Osteoblast (primary cell): ENCODE measurements around the gene PLIN3. TPM values are rescaled to one million over a fixed set of nuclear protein-coding genes. Genes with fewer than 3 reads are reported as not detected.
A peak's percentile ranks its signal among the peaks of the same experiment; 100 is the strongest.
"Not testable (repeated sequence)": the region's sequence is repeated elsewhere in the genome, so short reads cannot be mapped to it uniquely, and the experiment has no call there.

ENCODE experiments used
- DNase-seq: peaks from one replicate; pipeline ENCODE4 v3.0.0; 2011; ENCODE audit warnings: low spot score, mixed read lengths; ENCODE audit not compliant: insufficient read length; ENCODE audit errors: missing footprints
- H2AFZ ChIP-seq: 2 replicates; pipeline ENCODE4 v1.6.0; 2011; ENCODE audit warnings: mild to moderate bottlenecking, low read length
- H3K27ac ChIP-seq: 2 replicates; pipeline ENCODE4 v1.5.1; 2011; ENCODE audit warnings: mild to moderate bottlenecking, low read depth, low read length, moderate library complexity
- H3K27me3 ChIP-seq: 2 replicates; pipeline ENCODE4 v1.6.0; 2012; ENCODE audit warnings: mild to moderate bottlenecking, control low read depth, inconsistent platforms, low read length, moderate library complexity; ENCODE audit not compliant: insufficient read depth
- H3K36me3 ChIP-seq: 2 replicates; pipeline ENCODE4 v1.5.1; 2011; ENCODE audit warnings: mild to moderate bottlenecking, low read length, control low read depth, moderate library complexity; ENCODE audit not compliant: insufficient read depth
- H3K4me1 ChIP-seq: 2 replicates; pipeline ENCODE4 v1.5.1; 2011; ENCODE audit warnings: mild to moderate bottlenecking, low read length, control low read depth, moderate library complexity; ENCODE audit not compliant: insufficient read depth
- H3K4me2 ChIP-seq: 2 replicates; pipeline ENCODE4 v1.6.0; 2011; ENCODE audit warnings: mild to moderate bottlenecking, low read length; ENCODE audit not compliant: insufficient read depth
- H3K4me3 ChIP-seq: fragments of 200-600 bp; sonication (generic); 3 replicates; pipeline ENCODE4 v1.5.1; 2012; ENCODE audit warnings: mild to moderate bottlenecking, low read length, inconsistent platforms; ENCODE audit not compliant: insufficient read depth
- H3K79me2 ChIP-seq: 2 replicates; pipeline ENCODE4 v1.6.0; 2012; ENCODE audit warnings: mild to moderate bottlenecking, low read length, control low read depth, inconsistent platforms; ENCODE audit not compliant: insufficient read depth
- H3K9me3 ChIP-seq: 2 replicates; pipeline ENCODE4 v1.5.1; 2011; ENCODE audit warnings: low read depth, low read length, control low read depth
- H4K20me1 ChIP-seq: 2 replicates; pipeline ENCODE4 v1.6.0; 2012; ENCODE audit warnings: mild to moderate bottlenecking, low read length, control low read depth; ENCODE audit not compliant: insufficient read depth
- CTCF ChIP-seq: IDR thresholded peaks from 2 replicates; pipeline ENCODE4 v1.5.1; 2011; ENCODE audit warnings: mild to moderate bottlenecking, low read depth, low read length, moderate library complexity; ENCODE audit errors: extremely low read depth
- total RNA-seq: library from RNA; depleted of rRNA; stranded (reverse); fragments of >200 nt; gene quantifications from 2 replicates; pipeline ENCODE4 v1.2.3, GENCODE V29; 2012

The PLIN3 gene
- total RNA-seq, 1 donor, result 260 TPM

GRCh38 chr19:4829001-4829712 is 38.3 kb downstream of the PLIN3 start:
- peak; percentile 42 for DNase-seq
- no peaks in the 10 kb centered on the region for H3K36me3 ChIP-seq
- no peak overlapping the region for H3K4me2 ChIP-seq
- peaks cover 10% of the 10 kb centered on the region for H3K4me1 ChIP-seq
- H2AFZ ChIP-seq, result no peak overlapping the region
- H3K27me3 ChIP-seq, result no peaks in the 10 kb centered on the region
- peaks cover 5% of the 10 kb centered on the region for H4K20me1 ChIP-seq
- H3K27ac ChIP-seq, result no peak overlapping the region
- peaks cover 55% of the 10 kb centered on the region for H3K79me2 ChIP-seq
- no peak overlapping the region for H3K4me3 ChIP-seq
- H3K9me3 ChIP-seq, result no peaks in the 10 kb centered on the region
- no peak for TF ChIP-seq CTCF

GRCh38 chr19:4823577-4823976 is 43.9 kb downstream of the PLIN3 start:
- no peaks in the 10 kb centered on the region for H3K9me3 ChIP-seq
- DNase-seq, result no peak
- no peaks in the 10 kb centered on the region for H3K4me1 ChIP-seq
- H3K4me3 ChIP-seq, result no peak overlapping the region
- no peak overlapping the region for H3K4me2 ChIP-seq
- TF ChIP-seq CTCF, result no peak
- no peak overlapping the region for H3K27ac ChIP-seq
- peaks cover 51% of the 10 kb centered on the region for H3K79me2 ChIP-seq
- no peaks in the 10 kb centered on the region for H3K27me3 ChIP-seq
- peaks cover 6% of the 10 kb centered on the region for H4K20me1 ChIP-seq
- H2AFZ ChIP-seq, result no peak overlapping the region
- no peaks in the 10 kb centered on the region for H3K36me3 ChIP-seq

GRCh38 chr19:4822354-4822753 is 45.1 kb downstream of the PLIN3 start:
- not testable (repeated sequence) for H3K9me3 ChIP-seq, DNase-seq

GRCh38 chr19:4821265-4821664 is 46.2 kb downstream of the PLIN3 start:
- Histone ChIP-seq H2AFZ (no peak overlapping the region), H3K27ac (no peak overlapping the region), H3K79me2 (peaks cover 43% of the 10 kb centered on the region), H3K4me1 (no peaks in the 10 kb centered on the region), H3K27me3 (no peaks in the 10 kb centered on the region), H3K36me3 (peaks cover 10% of the 10 kb centered on the region), H3K4me3 (no peak overlapping the region), H4K20me1 (peaks cover 6% of the 10 kb centered on the region), H3K9me3 (no peaks in the 10 kb centered on the region), H3K4me2 (no peak overlapping the region)
- no peak for TF ChIP-seq CTCF
- peak; percentile 57 for DNase-seq

More at GRCh38 chr19:4822354-4822753, 45.1 kb downstream of the PLIN3 start:
- H2AFZ ChIP-seq, H3K4me2 ChIP-seq, H3K27ac ChIP-seq, H3K4me1 ChIP-seq, H3K27me3 ChIP-seq, H3K4me3 ChIP-seq, H4K20me1 ChIP-seq, H3K36me3 ChIP-seq: not testable (repeated sequence)
- peaks cover 48% of the 10 kb centered on the region for H3K79me2 ChIP-seq
